Smooth muscle cell of trachea (primary cell): ENCODE measurements around the gene PODXL2. TPM values are rescaled to one million over a fixed set of nuclear protein-coding genes. Genes with fewer than 3 reads are reported as not detected.

Experiments used
- total RNA-seq: library from RNA; depleted of rRNA; stranded (reverse); fragments of >200 nt; gene quantifications from 2 replicates; pipeline ENCODE4 v1.2.1, GENCODE V29; 2014

Gene PODXL2
- 1.0 and 1.8 TPM in 2 replicates for total RNA-seq

DNA sequence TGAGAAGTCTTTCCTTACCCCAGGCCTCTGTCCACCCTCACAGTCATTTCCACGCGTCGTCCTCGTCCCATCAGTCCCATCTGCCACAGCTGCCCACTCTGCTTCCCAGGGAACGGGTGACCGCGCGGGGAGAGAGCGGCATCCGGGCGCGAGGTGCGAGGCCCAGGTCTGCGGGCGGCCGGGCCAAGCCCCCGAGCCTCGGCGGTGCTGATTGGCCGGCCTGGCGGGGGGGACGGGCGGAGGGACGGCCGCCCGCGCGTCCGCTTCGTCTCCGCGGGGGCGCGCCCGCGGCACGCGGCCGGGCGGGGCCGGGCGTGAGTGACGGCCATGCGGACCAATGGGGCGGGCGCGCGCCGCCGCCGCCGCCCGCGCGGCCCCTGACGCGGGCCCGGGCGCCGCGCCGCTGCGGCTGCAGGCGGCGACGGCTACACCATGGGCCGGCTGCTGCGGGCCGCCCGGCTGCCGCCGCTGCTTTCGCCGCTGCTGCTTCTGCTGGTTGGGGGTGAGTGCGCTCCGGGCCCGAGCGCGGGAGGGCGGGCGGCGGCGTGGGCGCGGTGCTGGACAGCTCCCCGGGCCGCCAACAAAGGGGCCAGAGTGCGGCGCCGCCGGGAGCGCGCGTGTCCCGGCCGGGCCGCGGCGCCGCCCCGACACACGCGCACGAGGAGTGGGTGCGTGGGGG is at the start of gene PODXL2:
PODXL2 (plus strand) TSS at position 398 of the 679 bp plus-strand sequence; CDS start at position 433, 35 bp downstream.

GRCh38 chr3:127590593-127591465 is 38.2 kb upstream of the PODXL2 start, which contains the start of gene TPRA1:
Gene TPRA1, minus strand, starts transcription at chr3:127590733. Its CDS starts 10,587 bp downstream, at chr3:127580146.

DNA sequence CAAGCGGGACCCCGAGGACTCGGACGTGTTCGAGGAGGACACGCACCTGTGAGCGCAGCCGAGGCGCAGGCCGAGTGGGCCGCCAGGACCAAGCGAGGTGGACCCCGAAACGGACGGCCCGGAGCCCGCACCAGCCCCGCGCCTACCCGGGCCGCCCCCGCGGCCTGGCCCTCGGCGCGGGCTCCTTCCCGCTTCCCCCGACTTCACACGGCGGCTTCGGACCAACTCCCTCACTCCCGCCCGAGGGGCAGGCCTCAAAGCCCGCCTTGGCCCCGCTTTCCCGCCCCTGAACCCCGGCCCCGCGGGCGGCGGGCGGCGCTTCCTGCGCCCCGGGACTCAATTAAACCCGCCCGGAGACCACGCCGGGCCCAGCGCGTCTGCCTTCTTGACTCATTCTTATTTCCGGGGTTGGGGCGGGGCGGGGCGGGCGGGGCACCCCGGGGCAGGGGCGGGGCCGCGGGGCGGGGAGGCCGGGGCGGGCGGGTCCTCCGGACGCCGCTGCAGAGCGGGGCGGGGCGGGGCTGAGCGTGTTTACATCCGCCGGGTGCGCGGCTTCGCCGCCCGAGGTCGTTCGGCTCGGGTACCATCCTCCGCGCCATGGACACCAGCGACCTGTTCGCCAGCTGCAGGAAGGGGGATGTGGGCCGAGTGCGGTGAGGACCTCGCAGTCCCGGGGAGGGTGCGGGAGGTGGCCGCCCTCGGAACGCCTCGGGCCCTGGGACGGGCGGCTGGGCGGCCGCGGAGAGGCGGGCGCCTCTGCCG is 43.6 kb downstream of the PODXL2 start, which contains the start of gene ABTB1:
ABTB1 (plus strand) TSS at position 524 of the 762 bp plus-strand sequence; CDS start at position 598, 74 bp downstream.

Other genes with a start within 250 kb of the PODXL2 start
- 29.5 and 62.5 TPM in 2 replicates for gene TPRA1, start 38.5 kb upstream of the PODXL2 start, total RNA-seq
- gene MCM2, start 30.8 kb upstream of the PODXL2 start, total RNA-seq = 14.7 and 66.2 TPM in 2 replicates
- gene ABTB1, start 43.8 kb downstream of the PODXL2 start, total RNA-seq = 13.7 and 18.0 TPM in 2 replicates
- gene MGLL, start 193.3 kb downstream of the PODXL2 start, total RNA-seq = 38.7 and 78.1 TPM in 2 replicates